Measurements from ENCODE around the gene ABHD2. TPM values are rescaled to one million over a fixed set of nuclear protein-coding genes. Genes with fewer than 3 reads are reported as not detected.

ABHD2 gene
- total RNA-seq, 1 donor, result 43.6 TPM

DNA sequence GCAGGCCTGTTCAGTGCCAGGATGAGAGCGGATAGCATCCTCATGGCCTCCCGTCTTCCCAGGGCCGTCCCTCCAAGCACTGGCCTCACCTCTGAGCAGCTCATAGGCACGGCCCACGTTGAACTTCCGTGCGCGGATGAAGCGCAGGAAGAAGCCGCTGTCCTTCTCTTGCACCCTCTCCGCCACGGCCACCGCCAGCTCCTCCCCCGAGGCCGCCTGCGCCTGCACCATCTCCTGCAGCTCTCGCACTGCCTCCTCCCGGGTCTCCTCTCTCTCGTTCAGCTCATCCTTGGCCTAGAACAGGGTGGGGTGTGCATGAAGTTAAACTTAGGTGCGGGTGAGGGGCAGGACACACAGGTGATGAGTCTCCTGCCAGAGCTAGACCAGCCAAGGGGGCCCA lies 128.8 kb downstream of the ABHD2 start:
- TF ChIP-seq, protein P1, sequence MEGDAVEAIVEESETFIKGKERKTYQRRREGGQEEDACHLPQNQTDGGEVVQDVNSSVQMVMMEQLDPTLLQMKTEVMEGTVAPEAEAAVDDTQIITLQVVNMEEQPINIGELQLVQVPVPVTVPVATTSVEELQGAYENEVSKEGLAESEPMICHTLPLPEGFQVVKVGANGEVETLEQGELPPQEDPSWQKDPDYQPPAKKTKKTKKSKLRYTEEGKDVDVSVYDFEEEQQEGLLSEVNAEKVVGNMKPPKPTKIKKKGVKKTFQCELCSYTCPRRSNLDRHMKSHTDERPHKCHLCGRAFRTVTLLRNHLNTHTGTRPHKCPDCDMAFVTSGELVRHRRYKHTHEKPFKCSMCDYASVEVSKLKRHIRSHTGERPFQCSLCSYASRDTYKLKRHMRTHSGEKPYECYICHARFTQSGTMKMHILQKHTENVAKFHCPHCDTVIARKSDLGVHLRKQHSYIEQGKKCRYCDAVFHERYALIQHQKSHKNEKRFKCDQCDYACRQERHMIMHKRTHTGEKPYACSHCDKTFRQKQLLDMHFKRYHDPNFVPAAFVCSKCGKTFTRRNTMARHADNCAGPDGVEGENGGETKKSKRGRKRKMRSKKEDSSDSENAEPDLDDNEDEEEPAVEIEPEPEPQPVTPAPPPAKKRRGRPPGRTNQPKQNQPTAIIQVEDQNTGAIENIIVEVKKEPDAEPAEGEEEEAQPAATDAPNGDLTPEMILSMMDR (IDR thresholded peaks at IDR 0.05; ENCODE audit: insufficient read depth, low read depth, low read length), result no peak
- no peak overlapping the region for H3K4me3 ChIP-seq (ENCODE audit: low read depth, low read length)
- DNase-seq (ENCODE audit: low read depth), result no peak

DNA sequence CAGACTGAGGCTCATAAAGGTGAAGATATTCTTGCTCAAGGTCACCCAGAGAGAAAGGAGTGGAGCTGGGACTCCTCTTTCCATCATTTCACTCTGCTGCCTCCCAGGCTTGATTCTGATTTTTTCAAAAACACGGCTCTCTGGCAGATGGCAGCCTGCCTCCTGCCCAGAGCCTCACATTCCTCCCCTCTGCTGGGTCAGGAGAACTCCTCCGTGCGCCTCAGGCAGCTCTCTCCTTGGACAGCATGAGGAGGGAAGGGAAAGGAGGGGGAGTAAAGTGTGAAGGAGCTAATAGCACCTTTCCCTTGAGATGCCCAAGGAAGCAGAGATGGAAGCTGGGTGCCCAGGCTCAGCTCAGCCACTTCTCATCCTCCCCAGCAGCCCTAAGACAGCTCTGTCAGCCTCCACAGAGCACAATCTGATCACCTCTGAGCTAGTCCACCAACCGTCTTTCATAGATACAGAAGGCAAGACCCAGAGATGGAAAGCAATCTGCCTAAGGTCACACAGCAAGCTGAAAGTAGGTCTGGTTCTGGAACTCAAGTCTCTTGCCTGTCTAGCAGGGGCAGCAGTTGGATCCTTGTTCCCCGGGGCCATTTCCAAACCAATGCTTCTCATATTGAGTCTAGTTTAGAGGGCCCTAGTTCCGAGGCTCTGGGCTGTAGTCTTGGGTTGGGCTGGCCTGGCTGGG lies 129.6 kb downstream of the ABHD2 start:
- TF ChIP-seq, protein P1 (IDR thresholded peaks at IDR 0.05; ENCODE audit: insufficient read depth, low read depth, low read length), result no peak
- DNase-seq (ENCODE audit: low read depth), result no peak
- no peak overlapping the region for H3K4me3 ChIP-seq (ENCODE audit: low read depth, low read length)

DNA sequence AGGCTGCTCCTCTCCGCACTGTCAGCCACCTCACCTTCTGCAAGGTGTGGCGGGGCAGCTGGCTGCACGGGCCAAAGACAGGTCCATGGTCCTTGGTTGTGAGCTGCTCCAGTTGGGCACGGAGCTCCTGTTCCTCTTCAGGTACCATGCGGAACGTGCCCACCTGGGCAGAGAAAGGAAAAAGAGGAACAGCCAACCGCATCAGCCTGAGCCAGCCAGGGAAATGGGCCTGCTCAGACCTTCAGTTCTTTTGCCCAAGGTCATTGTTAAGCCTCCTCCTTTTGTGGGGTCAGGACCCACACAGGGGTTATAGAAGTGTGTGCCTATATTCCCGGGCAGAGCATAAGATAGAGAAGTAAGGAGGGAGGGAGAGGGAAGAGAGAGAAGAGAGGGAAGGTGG lies 130.3 kb downstream of the ABHD2 start:
- no peak overlapping the region for H3K4me3 ChIP-seq (ENCODE audit: low read depth, low read length)
- no peak for DNase-seq (ENCODE audit: low read depth)
- TF ChIP-seq, protein P1 (IDR thresholded peaks at IDR 0.05; ENCODE audit: insufficient read depth, low read depth, low read length), result no peak

DNA sequence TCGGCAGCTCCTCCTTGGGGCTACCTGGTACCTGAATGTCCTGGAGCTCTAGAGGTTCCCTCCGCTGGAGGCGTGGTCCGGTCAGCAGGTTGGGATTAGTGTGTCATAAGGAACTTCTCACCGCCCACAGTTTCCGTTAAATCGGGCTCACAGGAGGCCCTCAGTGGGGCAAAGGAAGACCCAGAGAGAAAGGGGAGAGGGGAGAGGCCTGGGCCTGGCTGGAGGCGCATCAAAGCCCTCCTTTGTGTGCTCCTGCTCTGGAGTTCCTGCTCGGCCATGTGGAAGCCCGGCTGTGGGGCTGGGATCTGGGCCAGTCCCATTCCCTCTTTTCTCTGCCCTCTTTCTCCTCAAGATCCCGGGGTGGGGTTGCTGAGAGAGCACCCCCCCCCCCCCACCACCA lies 133.3 kb downstream of the ABHD2 start, which contains the start of gene RLBP1:
Gene RLBP1 (minus strand): TSS at position 37 of the 400 bp plus-strand sequence. CDS start 2,604 bp downstream, outside the sequence.
- no peak for DNase-seq (ENCODE audit: low read depth)
- TF ChIP-seq, protein P1 (IDR thresholded peaks at IDR 0.05; ENCODE audit: insufficient read depth, low read depth, low read length), result no peak

DNA sequence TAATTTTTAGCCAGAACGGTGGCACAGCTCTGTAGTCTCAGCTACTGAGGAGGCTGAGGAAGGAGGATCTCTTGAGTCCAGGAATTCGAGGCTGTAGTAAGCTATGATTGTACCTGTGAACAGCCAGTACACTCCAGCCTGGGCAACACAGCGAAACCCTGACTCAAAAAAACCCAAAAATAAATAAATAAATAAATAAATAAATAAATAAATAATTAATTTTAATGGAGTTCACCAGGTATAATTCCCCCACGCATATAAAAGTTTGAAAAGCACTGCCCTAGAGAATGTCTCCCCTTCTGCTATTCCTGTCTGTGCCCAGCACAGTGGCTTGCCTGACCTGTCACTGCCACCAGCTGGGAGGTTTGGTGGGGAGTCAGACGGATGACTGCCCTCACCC lies 137.3 kb downstream of the ABHD2 start:
- no peak for DNase-seq (ENCODE audit: low read depth)
- no peak overlapping the region for H3K4me3 ChIP-seq (ENCODE audit: low read depth, low read length)
- TF ChIP-seq, protein P1 (IDR thresholded peaks at IDR 0.05; ENCODE audit: insufficient read depth, low read depth, low read length), result no peak

More for the DNA sequence above, 133.3 kb downstream of the ABHD2 start, which contains the start of gene RLBP1:
- no peak within 1 kb of the TSS for H3K4me3 ChIP-seq (ENCODE audit: low read depth, low read length)

DNA sequence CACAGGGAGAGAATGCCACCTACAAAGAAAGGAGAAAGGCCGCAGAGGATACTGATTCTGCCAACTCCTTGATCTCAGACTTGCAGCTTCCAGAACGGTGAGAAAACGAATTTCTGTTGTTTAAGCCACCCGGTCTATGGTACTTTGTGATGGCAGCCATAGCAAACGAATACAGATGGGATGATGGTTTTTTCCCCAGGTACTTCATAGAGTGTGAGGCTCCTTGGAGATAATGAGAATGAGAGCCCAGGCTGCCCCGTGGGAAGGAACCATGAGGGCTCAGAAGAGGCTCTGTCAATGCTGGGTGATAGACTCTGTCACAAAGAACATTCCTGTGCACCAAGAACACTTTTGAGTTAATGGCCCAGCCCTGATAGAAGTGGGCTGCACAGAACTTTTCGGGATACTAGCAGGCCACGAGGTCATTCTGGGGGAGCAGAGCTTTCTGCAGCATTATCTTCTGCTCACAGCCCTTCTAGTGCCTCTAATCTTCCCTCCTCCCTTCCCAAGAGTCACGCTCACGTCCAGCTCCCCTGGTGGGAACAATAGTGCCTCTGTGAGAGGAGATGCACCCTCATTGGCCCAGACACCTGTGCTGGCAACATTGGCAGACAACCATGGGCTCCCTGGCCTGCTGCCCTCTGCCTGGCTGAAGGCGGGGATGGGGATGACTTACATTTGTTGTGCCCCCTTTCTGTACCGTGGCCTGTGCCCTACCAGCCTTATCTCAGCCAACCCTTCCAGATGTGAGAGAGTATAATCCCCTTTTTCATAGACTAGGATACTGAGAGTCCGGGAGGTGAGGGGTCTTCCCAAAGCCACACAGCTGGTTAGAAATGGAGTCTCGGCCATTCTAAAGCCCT lies 138.3 kb downstream of the ABHD2 start:
- TF ChIP-seq, protein P1 (IDR thresholded peaks at IDR 0.05; ENCODE audit: insufficient read depth, low read depth, low read length), result no peak
- no peak overlapping the region for H3K4me3 ChIP-seq (ENCODE audit: low read depth, low read length)
- DNase-seq (ENCODE audit: low read depth), result no peak
